Calu3 (cell line): ENCODE results near the gene ULBP1. TPM values are rescaled to one million over a fixed set of nuclear protein-coding genes. Genes with fewer than 3 reads are reported as not detected.
"Not testable (repeated sequence)": the region's sequence is repeated elsewhere in the genome, so short reads cannot be mapped to it uniquely, and the experiment has no call there.

Source experiments
- BruUV-seq: library from RNA; stranded (reverse); fragments of 400-500 nt; replicated peaks from 2 replicates; lab custom pipeline; 2021; lab: Mats Ljungman, UMichigan
- CTCF ChIA-PET: fragments of 300-600 bp; sonication (Branson Sonifier 250); formaldehyde crosslinking; loops from one replicate; lab custom pipeline; 2022; ENCODE audit warnings: antibody characterized with exemption; lab: Charles Lee
- DNase-seq: peaks from one replicate; pipeline ENCODE4 v3.0.0; 2022
- H3K27ac Mint-ChIP-seq: one replicate; pipeline ENCODE4 v1.8.0; 2022; ENCODE audit warnings: mixed read lengths; ENCODE audit not compliant: unreplicated experiment
- H3K27me3 Mint-ChIP-seq: one replicate; pipeline ENCODE4 v1.8.0; 2022; ENCODE audit warnings: mixed read lengths; ENCODE audit not compliant: unreplicated experiment
- H3K36me3 Mint-ChIP-seq: one replicate; pipeline ENCODE4 v1.8.0; 2022; ENCODE audit warnings: mild to moderate bottlenecking, moderate library complexity, mixed read lengths; ENCODE audit not compliant: insufficient read depth, unreplicated experiment
- H3K4me1 Mint-ChIP-seq: one replicate; pipeline ENCODE4 v1.8.0; 2022; ENCODE audit warnings: mild to moderate bottlenecking, low read depth, mixed read lengths; ENCODE audit not compliant: unreplicated experiment
- H3K4me3 Mint-ChIP-seq: one replicate; pipeline ENCODE4 v1.8.0; 2022; ENCODE audit warnings: mild to moderate bottlenecking, low read depth, moderate library complexity, mixed read lengths; ENCODE audit not compliant: unreplicated experiment
- H3K9me3 Mint-ChIP-seq: one replicate; pipeline ENCODE4 v1.8.0; 2022; ENCODE audit warnings: low read depth, mixed read lengths; ENCODE audit not compliant: unreplicated experiment
- intact Hi-C: fragments of 100-400 bp; cut with micrococcal nuclease; formaldehyde crosslinking; loops from one replicate; pipeline ENCODE4 v1.10.0; 2022; ENCODE audit not compliant: unreplicated experiment
- total RNA-seq: library from RNA; stranded (reverse); gene quantifications from 2 replicates; pipeline ENCODE4 v1.2.3, GENCODE V29; 2022
- TF ChIP-seq, protein P1 (sequence below): fragments of 200-600 bp; IDR thresholded peaks from one replicate; pipeline ENCODE4 v1.8.0; 2022; ENCODE audit warnings: antibody characterized with exemption; ENCODE audit not compliant: unreplicated experiment

The ULBP1 gene
- total RNA-seq, 1 experiment from 2014 or later: 2.5 TPM

DNA sequence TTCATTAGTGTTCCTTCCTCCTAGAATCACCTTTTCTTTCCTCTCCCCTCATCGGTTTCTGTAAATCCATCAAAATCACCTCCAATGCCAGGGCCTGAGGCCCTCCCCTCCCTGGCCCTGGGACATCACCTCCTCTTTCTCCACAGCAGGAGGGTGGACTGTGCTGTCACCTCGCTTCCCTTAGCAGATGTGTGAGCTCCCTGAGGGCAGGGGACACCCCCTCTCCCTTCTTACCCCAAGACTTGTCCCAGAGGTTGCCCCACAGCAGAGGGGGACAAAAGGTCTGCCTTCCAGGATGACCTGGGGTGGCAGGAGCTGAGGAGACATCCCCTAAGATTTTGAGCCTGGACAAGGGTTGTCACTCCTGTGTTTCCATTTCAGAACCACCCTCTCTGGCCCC, 5.9 kb downstream of the ULBP1 start:
- CTCF ChIA-PET: interaction anchor here (0.6 kb wide), 1 partner anchor 609 kb away, joined by 3 read pairs; no protein-coding TSS in a partner anchor
- no peak for DNase-seq
- H3K27me3 Mint-ChIP-seq: peaks cover 24% of the 10 kb centered on the region
- no TSS peak for BruUV-seq
- no peak overlapping the region for H3K4me3 Mint-ChIP-seq
- no peak overlapping the region for H3K27ac Mint-ChIP-seq
- H3K36me3 Mint-ChIP-seq: peaks cover 7% of the 10 kb centered on the region
- intact Hi-C loops: no loop called here
- no peaks in the 10 kb centered on the region for H3K9me3 Mint-ChIP-seq
- H3K4me1 Mint-ChIP-seq: no peaks in the 10 kb centered on the region
- TF ChIP-seq, protein P1, sequence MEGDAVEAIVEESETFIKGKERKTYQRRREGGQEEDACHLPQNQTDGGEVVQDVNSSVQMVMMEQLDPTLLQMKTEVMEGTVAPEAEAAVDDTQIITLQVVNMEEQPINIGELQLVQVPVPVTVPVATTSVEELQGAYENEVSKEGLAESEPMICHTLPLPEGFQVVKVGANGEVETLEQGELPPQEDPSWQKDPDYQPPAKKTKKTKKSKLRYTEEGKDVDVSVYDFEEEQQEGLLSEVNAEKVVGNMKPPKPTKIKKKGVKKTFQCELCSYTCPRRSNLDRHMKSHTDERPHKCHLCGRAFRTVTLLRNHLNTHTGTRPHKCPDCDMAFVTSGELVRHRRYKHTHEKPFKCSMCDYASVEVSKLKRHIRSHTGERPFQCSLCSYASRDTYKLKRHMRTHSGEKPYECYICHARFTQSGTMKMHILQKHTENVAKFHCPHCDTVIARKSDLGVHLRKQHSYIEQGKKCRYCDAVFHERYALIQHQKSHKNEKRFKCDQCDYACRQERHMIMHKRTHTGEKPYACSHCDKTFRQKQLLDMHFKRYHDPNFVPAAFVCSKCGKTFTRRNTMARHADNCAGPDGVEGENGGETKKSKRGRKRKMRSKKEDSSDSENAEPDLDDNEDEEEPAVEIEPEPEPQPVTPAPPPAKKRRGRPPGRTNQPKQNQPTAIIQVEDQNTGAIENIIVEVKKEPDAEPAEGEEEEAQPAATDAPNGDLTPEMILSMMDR: no peak

DNA sequence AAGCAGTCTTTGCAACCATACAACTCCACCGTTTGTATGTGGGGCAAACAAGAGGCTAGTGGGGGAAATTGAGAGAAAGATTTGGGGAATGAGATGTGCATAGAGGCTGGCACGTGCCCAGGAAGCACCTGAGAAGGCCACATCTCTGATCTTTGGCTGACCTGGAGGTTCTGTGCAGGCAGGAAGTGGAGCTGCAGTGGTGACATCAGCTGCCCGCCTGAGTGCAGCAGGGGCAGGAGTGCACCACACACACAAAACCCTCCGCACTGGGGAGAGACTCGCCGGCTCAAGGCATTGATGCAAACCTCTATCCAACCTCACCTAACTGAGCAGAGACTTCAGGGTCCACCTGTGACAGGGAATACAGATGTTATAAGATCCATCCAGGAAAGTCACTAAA, 10.7 kb downstream of the ULBP1 start:
- DNase-seq, BruUV-seq, H3K27ac Mint-ChIP-seq, H3K4me3 Mint-ChIP-seq, H3K36me3 Mint-ChIP-seq, intact Hi-C loops, H3K4me1 Mint-ChIP-seq, CTCF ChIA-PET, H3K9me3 Mint-ChIP-seq: not testable (repeated sequence)
- H3K27me3 Mint-ChIP-seq: peaks cover 63% of the 10 kb centered on the region

DNA sequence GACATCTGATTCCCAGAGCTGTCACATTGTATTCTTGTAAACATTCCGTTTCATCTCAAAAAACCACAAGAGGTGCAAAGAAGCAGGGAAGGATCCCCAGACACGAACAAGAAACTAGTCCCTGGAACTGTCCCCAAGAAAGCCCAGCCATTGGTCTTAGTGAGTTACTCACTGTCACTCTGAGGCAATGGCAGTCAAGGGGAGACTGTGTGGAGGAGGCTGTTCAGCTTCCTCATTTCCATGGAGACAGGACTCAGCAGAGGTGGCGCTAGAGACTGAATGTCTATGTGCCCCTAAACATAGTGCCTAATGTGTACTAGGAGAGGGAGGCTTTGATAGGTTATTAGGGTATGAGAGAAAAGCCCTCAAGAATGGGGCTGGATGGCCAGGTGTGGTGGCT, 11.1 kb downstream of the ULBP1 start:
- Mint-ChIP-seq H3K4me3 (no peak overlapping the region), H3K36me3 (no peaks in the 10 kb centered on the region), H3K27ac (no peak overlapping the region), H3K4me1 (no peaks in the 10 kb centered on the region), H3K27me3 (peaks cover 62% of the 10 kb centered on the region), H3K9me3 (no peaks in the 10 kb centered on the region)
- no TSS peak for BruUV-seq
- intact Hi-C loops: no loop called here
- TF ChIP-seq, protein P1: no peak
- DNase-seq: no peak
- CTCF ChIA-PET: no interaction called here

DNA sequence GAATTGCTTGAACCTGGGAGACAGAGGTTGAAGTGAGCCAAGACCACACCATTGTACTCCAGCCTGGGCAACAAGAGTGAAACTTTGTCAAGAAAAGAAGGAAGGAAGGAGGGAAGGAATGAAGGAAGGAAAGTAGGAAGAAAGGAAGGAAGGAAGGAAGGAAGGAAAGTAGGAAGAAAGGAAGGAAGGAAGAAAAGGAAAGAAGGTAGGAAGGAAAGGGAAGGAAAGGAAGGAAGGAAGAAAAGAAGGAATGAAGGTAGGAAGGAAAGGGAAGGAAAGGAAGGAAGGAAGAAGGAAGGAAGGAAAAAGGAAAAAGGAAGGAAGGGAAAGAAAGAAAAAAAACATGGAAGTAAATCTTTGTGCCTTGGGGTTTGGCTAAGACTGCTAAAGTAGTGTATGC, 11.7 kb downstream of the ULBP1 start:
- DNase-seq: no peak
- Mint-ChIP-seq H3K9me3 (no peaks in the 10 kb centered on the region), H3K4me1 (no peaks in the 10 kb centered on the region), H3K36me3 (no peaks in the 10 kb centered on the region), H3K27me3 (peaks cover 59% of the 10 kb centered on the region), H3K27ac (no peak overlapping the region), H3K4me3 (no peak overlapping the region)
- TF ChIP-seq, protein P1: no peak
- intact Hi-C loops: no loop called here
- BruUV-seq: no TSS peak
- CTCF ChIA-PET: no interaction called here

DNA sequence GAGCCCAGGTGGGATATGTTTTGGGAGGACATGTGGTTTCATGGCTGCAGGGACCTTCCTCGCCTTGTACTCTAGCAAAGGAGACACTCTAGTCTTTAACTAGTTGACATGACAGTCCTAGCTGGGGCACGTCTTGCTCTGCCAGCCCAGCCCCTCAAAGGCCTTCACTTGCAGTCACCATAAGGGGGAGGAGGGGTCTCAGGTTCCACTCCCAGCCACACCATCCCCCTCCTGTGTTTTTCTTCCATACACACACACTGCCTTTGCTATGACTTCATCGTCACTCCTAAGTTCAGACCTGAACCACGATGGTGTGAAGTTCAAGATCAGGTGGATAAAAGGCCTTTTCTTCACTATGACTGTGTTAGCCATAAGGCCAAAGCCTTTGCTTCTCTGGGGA, 13.5 kb downstream of the ULBP1 start:
- no peak for DNase-seq
- H3K27ac Mint-ChIP-seq: no peak overlapping the region
- no peaks in the 10 kb centered on the region for H3K36me3 Mint-ChIP-seq
- H3K9me3 Mint-ChIP-seq: no peaks in the 10 kb centered on the region
- TF ChIP-seq, protein P1: no peak
- BruUV-seq: no TSS peak
- no peaks in the 10 kb centered on the region for H3K4me1 Mint-ChIP-seq
- H3K27me3 Mint-ChIP-seq: peaks cover 77% of the 10 kb centered on the region
- CTCF ChIA-PET: no interaction called here
- intact Hi-C loops: no loop called here
- H3K4me3 Mint-ChIP-seq: no peak overlapping the region
